Fibroblast of villous mesenchyme (primary cell): Measurements from ENCODE around the gene CSTF2T. TPM values are rescaled to one million over a fixed set of nuclear protein-coding genes. Genes with fewer than 3 reads are reported as not detected.

Source experiments
- DNase-seq: peaks from one replicate; pipeline ENCODE4 v3.0.0-alpha.2; 2010; ENCODE audit warnings: low read depth
- H3K4me3 ChIP-seq: 2 replicates; pipeline ENCODE4 v1.5.1; 2011; ENCODE audit warnings: low read depth, mild to moderate bottlenecking, low read length
- CTCF ChIP-seq: IDR thresholded peaks from 2 replicates; pipeline ENCODE4 v1.5.1; 2012; ENCODE audit warnings: low read depth, mild to moderate bottlenecking, low read length; ENCODE audit not compliant: insufficient read depth
- total RNA-seq: library from RNA; depleted of rRNA; stranded (reverse); fragments of >200 nt; gene quantifications from 2 replicates; pipeline ENCODE4 v1.2.3, GENCODE V29; 2012

CSTF2T gene
- total RNA-seq, 1 donor = 22.9 TPM

GRCh38 chr10:51672039-51672535 lies 27.3 kb downstream of the CSTF2T start:
- TF ChIP-seq CTCF = no peak
- no peak for DNase-seq
- H3K4me3 ChIP-seq = no peak overlapping the region

- TF ChIP-seq CTCF = no peak
- H3K4me3 ChIP-seq = no peak overlapping the region
Observed at GRCh38 chr10:51669041-51669440, 30.4 kb downstream of the CSTF2T start.

GRCh38 chr10:51668336-51668689 lies 31.1 kb downstream of the CSTF2T start:
- no peak for TF ChIP-seq CTCF
- no peak overlapping the region for H3K4me3 ChIP-seq
- no peak for DNase-seq

More at GRCh38 chr10:51669041-51669440, 30.4 kb downstream of the CSTF2T start:
- no peak for DNase-seq

GRCh38 chr10:51667678-51668335 lies 31.6 kb downstream of the CSTF2T start:
- no peak for TF ChIP-seq CTCF
- no peak for DNase-seq
- H3K4me3 ChIP-seq = no peak overlapping the region

GRCh38 chr10:51666456-51666855 lies 32.9 kb downstream of the CSTF2T start:
- no peak for DNase-seq
- no peak overlapping the region for H3K4me3 ChIP-seq
- TF ChIP-seq CTCF = no peak

- no peak for DNase-seq
- H3K4me3 ChIP-seq = no peak overlapping the region
- TF ChIP-seq CTCF = no peak
Observed at GRCh38 chr10:51663086-51663485, 36.3 kb downstream of the CSTF2T start.

GRCh38 chr10:51659344-51659743 lies 40.1 kb downstream of the CSTF2T start:
- TF ChIP-seq CTCF = no peak
- H3K4me3 ChIP-seq = no peak overlapping the region
- no peak for DNase-seq
